ENCODE data around the gene SEPTIN12. TPM values are rescaled to one million over a fixed set of nuclear protein-coding genes. Genes with fewer than 3 reads are reported as not detected.
A peak's percentile ranks its signal among the peaks of the same experiment; 100 is the strongest.

The SEPTIN12 gene
- total RNA-seq, 1 donor from 2014 or later, result not detected

GRCh38 chr16:4736546-4736945 is 51.6 kb downstream of the SEPTIN12 start:
- H3K36me3 Mint-ChIP-seq (ENCODE audit: insufficient read depth), result no peaks in the 10 kb centered on the region
- no peak for TF ChIP-seq CTCF (IDR thresholded peaks at IDR 0.05; ENCODE audit: unreplicated experiment)
- H3K4me3 Mint-ChIP-seq (ENCODE audit: low read depth), result no peak overlapping the region
- peaks cover 11% of the 10 kb centered on the region for H3K4me1 Mint-ChIP-seq (ENCODE audit: low read depth)
- peaks cover 6% of the 10 kb centered on the region for H3K27me3 Mint-ChIP-seq
- H3K9me3 Mint-ChIP-seq (ENCODE audit: low read depth), result no peaks in the 10 kb centered on the region
- no peak for DNase-seq (ENCODE audit: low spot score, unreplicated experiment)
- no peak overlapping the region for H3K27ac Mint-ChIP-seq

- Mint-ChIP-seq H3K9me3 (ENCODE audit: low read depth) (no peaks in the 10 kb centered on the region), H3K27me3 (peaks cover 6% of the 10 kb centered on the region), H3K36me3 (ENCODE audit: insufficient read depth) (peaks cover 4% of the 10 kb centered on the region), H3K4me3 (ENCODE audit: low read depth) (peak overlapping the region; percentile 95), H3K27ac (peak overlapping the region; percentile 99), H3K4me1 (ENCODE audit: low read depth) (peaks cover 11% of the 10 kb centered on the region)
- peak; percentile 75 for DNase-seq (ENCODE audit: low spot score, unreplicated experiment)
- no peak for TF ChIP-seq CTCF (IDR thresholded peaks at IDR 0.05; ENCODE audit: unreplicated experiment)
Observed at GRCh38 chr16:4734730-4735535, 53.2 kb downstream of the SEPTIN12 start.

- Mint-ChIP-seq H3K27ac (peak within 1 kb of the TSS; percentile 99), H3K27me3 (peaks cover 6% of the 10 kb centered on the region), H3K36me3 (ENCODE audit: insufficient read depth) (peaks cover 4% of the 10 kb centered on the region), H3K9me3 (ENCODE audit: low read depth) (no peaks in the 10 kb centered on the region), H3K4me3 (ENCODE audit: low read depth) (peak within 1 kb of the TSS; percentile 95), H3K4me1 (ENCODE audit: low read depth) (peaks cover 11% of the 10 kb centered on the region)
- no peak for TF ChIP-seq CTCF (IDR thresholded peaks at IDR 0.05; ENCODE audit: unreplicated experiment)
- DNase-seq (ENCODE audit: low spot score, unreplicated experiment), result peak; percentile 84
Observed at GRCh38 chr16:4734063-4734729, 53.9 kb downstream of the SEPTIN12 start, which contains the start of the genes ANKS3 and DNAAF8. TSS of gene ANKS3 (minus strand) at chr16:4734271. CDS start at chr16:4730149, 4,122 bp downstream. TSS of gene DNAAF8 (plus strand) at chr16:4734537. CDS start at chr16:4736515, 1,978 bp downstream.

GRCh38 chr16:4733747-4734062 is 54.4 kb downstream of the SEPTIN12 start:
- TF ChIP-seq CTCF (IDR thresholded peaks at IDR 0.05; ENCODE audit: unreplicated experiment), result no peak
- peaks cover 6% of the 10 kb centered on the region for H3K27me3 Mint-ChIP-seq
- peaks cover 11% of the 10 kb centered on the region for H3K4me1 Mint-ChIP-seq (ENCODE audit: low read depth)
- peak overlapping the region; percentile 95 for H3K4me3 Mint-ChIP-seq (ENCODE audit: low read depth)
- H3K9me3 Mint-ChIP-seq (ENCODE audit: low read depth), result no peaks in the 10 kb centered on the region
- H3K27ac Mint-ChIP-seq, result peak overlapping the region; percentile 97
- no peak for DNase-seq (ENCODE audit: low spot score, unreplicated experiment)
- peaks cover 4% of the 10 kb centered on the region for H3K36me3 Mint-ChIP-seq (ENCODE audit: insufficient read depth)

GRCh38 chr16:4733211-4733742 is 54.9 kb downstream of the SEPTIN12 start:
- no peaks in the 10 kb centered on the region for H3K9me3 Mint-ChIP-seq (ENCODE audit: low read depth)
- peaks cover 6% of the 10 kb centered on the region for H3K27me3 Mint-ChIP-seq
- H3K4me1 Mint-ChIP-seq (ENCODE audit: low read depth), result peaks cover 11% of the 10 kb centered on the region
- no peak for TF ChIP-seq CTCF (IDR thresholded peaks at IDR 0.05; ENCODE audit: unreplicated experiment)
- H3K27ac Mint-ChIP-seq, result peak overlapping the region; percentile 97
- peak overlapping the region; percentile 95 for H3K4me3 Mint-ChIP-seq (ENCODE audit: low read depth)
- DNase-seq (ENCODE audit: low spot score, unreplicated experiment), result no peak
- peaks cover 6% of the 10 kb centered on the region for H3K36me3 Mint-ChIP-seq (ENCODE audit: insufficient read depth)
